CD4-positive, alpha-beta memory T cell (primary cell): ENCODE measurements around the gene PIK3R4. TPM values are rescaled to one million over a fixed set of nuclear protein-coding genes. Genes with fewer than 3 reads are reported as not detected.

Source experiments
- CTCF ChIA-PET: fragments of 350-600 bp; sonication (Branson Sonifier 250); formaldehyde crosslinking; loops from one replicate; lab custom pipeline; 2021; ENCODE audit warnings: inconsistent platforms; ENCODE audit not compliant: partially characterized antibody; lab: Charles Lee
- POLR2A ChIA-PET: fragments of 350-600 bp; sonication (Branson Sonifier 250); formaldehyde crosslinking; loops from one replicate; lab custom pipeline; 2021; ENCODE audit not compliant: partially characterized antibody; lab: Charles Lee
- DNase-seq, 5 donors: peaks; one replicate each; pipeline versions ENCODE4 v3.0.0 to v3.0.0-alpha.2; 2020 to 2022; ENCODE audit warnings: mixed read lengths in 1 of 5
- H3K27ac ChIP-seq: one replicate; pipeline ENCODE4 v1.7.0; 2013; ENCODE audit warnings: low read depth, low read length
- H3K27me3 ChIP-seq: 2 replicates; pipeline ENCODE4 v1.7.0; 2013; ENCODE audit warnings: mild to moderate bottlenecking, low read length, moderate library complexity; ENCODE audit not compliant: insufficient read depth
- H3K36me3 ChIP-seq: 2 replicates; pipeline ENCODE4 v1.7.0; 2013; ENCODE audit warnings: mild to moderate bottlenecking, low read length, moderate library complexity; ENCODE audit not compliant: insufficient read depth
- H3K4me1 ChIP-seq: 2 replicates; pipeline ENCODE4 v1.7.0; 2013; ENCODE audit warnings: mild to moderate bottlenecking, low read length, moderate library complexity; ENCODE audit not compliant: insufficient read depth
- H3K4me3 ChIP-seq, 2 donors: one replicate each; pipeline ENCODE4 v1.7.0; 2013; ENCODE audit warnings: low read length in 2 of 2, mild to moderate bottlenecking in 1 of 2
- H3K9me3 ChIP-seq, 2 donors: one replicate each; pipeline ENCODE4 v1.7.0; 2013; ENCODE audit warnings: low read length in 2 of 2, control low read depth in 1 of 2; ENCODE audit not compliant: control insufficient read depth in 1 of 2
- H3K27ac Mint-ChIP-seq, 7 donors: one replicate each; pipeline ENCODE4 v1.8.0; 2020 to 2021; ENCODE audit warnings: mixed read lengths in 7 of 7, mild to moderate bottlenecking in 6 of 7, inconsistent platforms in 3 of 7, moderate library complexity in 3 of 7
- H3K27me3 Mint-ChIP-seq, 2 donors: one replicate each; pipeline ENCODE4 v1.8.0; 2020 to 2021; ENCODE audit warnings: mixed read lengths in 2 of 2
- H3K36me3 Mint-ChIP-seq, 2 donors: one replicate each; pipeline ENCODE4 v1.8.0; 2020 to 2021; ENCODE audit warnings: mixed read lengths in 2 of 2, inconsistent platforms in 1 of 2, mild to moderate bottlenecking in 1 of 2
- H3K4me1 Mint-ChIP-seq, 4 donors: one replicate each; pipeline ENCODE4 v1.8.0; 2020 to 2021; ENCODE audit warnings: mixed read lengths in 4 of 4, mild to moderate bottlenecking in 1 of 4
- H3K4me3 Mint-ChIP-seq, 8 donors: one replicate each; pipeline ENCODE4 v1.8.0; 2020 to 2021; ENCODE audit warnings: mixed read lengths in 8 of 8, mild to moderate bottlenecking in 7 of 8, moderate library complexity in 6 of 8, inconsistent platforms in 3 of 8
- H3K9me3 Mint-ChIP-seq, 8 donors: one replicate each; pipeline ENCODE4 v1.8.0; 2020 to 2021; ENCODE audit warnings: mixed read lengths in 8 of 8, mild to moderate bottlenecking in 5 of 8, inconsistent platforms in 3 of 8, moderate library complexity in 1 of 8
- intact Hi-C: fragments of 100-400 bp; cut with micrococcal nuclease; formaldehyde crosslinking; loops from one replicate; pipeline ENCODE4 v1.15.1; 2023
- polyA plus RNA-seq, 2 donors: library from polyadenylated mRNA; unstranded; fragments of 300-500 nt; fragmentation: Illumina TruSeq; gene quantifications; one replicate each; pipeline ENCODE4 v1.2.3, GENCODE V29; 2021
- total RNA-seq, 2 experiments: library from RNA; stranded (reverse); gene quantifications; one replicate each; pipeline ENCODE4 v1.2.3, GENCODE V29; 2021

PIK3R4 gene
- total and polyA plus RNA-seq, 4 experiments from 2014 or later: 18.7 to 33.2 (median 31.0) TPM

DNA sequence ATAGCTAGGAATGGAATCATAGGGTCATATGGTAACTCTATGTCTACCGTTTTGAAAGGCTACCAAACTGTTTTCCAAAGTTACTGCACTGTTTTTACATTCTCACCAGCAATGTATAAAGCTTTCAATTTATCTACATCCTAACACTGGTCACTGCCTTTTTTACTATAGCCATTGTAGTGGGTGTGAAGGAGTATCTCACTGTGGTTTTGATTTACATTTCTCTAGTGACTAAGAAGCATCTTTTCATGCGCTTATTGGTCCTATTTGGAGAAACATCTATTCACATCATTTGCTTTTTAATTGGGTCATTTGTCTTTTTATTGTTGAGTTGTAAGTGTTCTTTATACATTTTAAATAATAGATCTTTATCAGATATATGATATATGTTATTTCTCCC, 53.3 kb downstream of the PIK3R4 start:
- H3K27ac Mint-ChIP-seq: no peak overlapping the region
- CTCF ChIA-PET: no interaction called here

DNA sequence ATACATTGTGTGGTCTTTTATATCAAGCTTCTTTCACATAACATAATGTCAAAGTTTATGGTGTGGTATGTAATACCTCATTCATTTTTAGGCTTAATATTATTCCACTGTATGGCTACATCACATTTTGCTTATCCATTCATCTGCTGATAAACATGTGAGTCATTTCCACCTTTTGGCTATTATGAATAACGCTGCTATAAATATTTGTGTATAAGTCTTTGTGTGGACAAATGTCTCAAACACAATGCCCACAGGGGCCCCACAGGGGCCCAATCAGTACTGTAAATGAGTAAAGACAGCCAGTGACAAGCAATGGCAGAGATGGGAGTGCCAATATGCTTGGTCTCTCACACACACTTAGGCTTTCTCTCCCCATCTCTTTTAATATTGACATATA, 54.2 kb downstream of the PIK3R4 start:
- no peak overlapping the region for H3K27ac ChIP-seq
- H3K27me3 ChIP-seq: no peaks in the 10 kb centered on the region
- no peaks in the 10 kb centered on the region for H3K4me1 ChIP-seq
- Mint-ChIP-seq H3K27me3 (no peaks in the 10 kb centered on the region), H3K4me3 (no peak overlapping the region), H3K27ac (no peak overlapping the region), H3K4me1 (no peaks in the 10 kb centered on the region), H3K36me3 (peaks cover 50 to 58% of the 10 kb centered on the region in 2 donors), H3K9me3 (no peaks in the 10 kb centered on the region)
- ChIA-PET CTCF (no interaction called here), POLR2A (no interaction called here)
- intact Hi-C loops: no loop called here
- H3K4me3 ChIP-seq: no peak overlapping the region
- H3K36me3 ChIP-seq: no peaks in the 10 kb centered on the region
- no peak for DNase-seq
- no peaks in the 10 kb centered on the region for H3K9me3 ChIP-seq

More for the DNA sequence above, 53.3 kb downstream of the PIK3R4 start:
- no peak overlapping the region for H3K27ac ChIP-seq
- H3K9me3 ChIP-seq: no peaks in the 10 kb centered on the region
- DNase-seq: no peak
- Mint-ChIP-seq H3K4me3 (no peak overlapping the region), H3K27me3 (no peaks in the 10 kb centered on the region), H3K36me3 (peaks cover 54 to 62% of the 10 kb centered on the region in 2 donors), H3K9me3 (no peaks in the 10 kb centered on the region), H3K4me1 (no peaks in the 10 kb centered on the region)
- H3K4me1 ChIP-seq: no peaks in the 10 kb centered on the region
- no peaks in the 10 kb centered on the region for H3K27me3 ChIP-seq
- no peak overlapping the region for H3K4me3 ChIP-seq
- POLR2A ChIA-PET: no interaction called here
- no peaks in the 10 kb centered on the region for H3K36me3 ChIP-seq
- intact Hi-C loops: no loop called here

DNA sequence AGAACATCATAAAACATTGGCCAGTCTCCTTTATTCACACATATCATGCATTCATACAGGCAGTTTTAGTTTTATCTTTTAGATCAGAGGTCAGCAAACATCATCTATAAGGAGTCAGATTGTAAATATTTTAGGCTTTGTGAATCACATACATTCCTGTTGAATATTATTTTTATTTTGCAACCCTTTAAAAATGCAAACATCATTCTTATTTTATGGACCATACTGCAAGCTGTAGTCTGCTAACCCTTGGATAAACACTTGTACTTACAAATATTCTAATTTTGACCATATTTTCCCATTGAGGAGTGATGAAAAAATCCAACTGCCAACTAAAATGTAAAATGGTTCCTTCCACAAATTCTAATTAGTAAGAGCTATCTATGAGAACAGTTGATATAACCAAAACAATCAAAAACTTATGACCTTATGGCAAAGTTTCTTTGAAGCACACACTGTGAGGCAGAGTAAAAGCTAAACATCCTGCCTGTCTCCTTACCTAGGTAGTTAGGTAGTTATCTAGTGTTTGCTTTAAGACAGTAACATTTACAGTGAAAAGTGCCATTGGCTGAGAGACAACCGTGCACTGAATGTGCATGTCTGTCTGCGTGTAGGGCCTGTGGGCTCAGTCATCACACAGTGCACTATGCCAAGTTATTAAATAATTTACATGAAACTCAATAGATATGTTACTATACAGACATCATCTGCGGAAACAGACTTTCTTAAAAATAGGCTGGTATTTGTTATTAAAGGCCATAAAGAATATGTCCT, 57.7 kb downstream of the PIK3R4 start:
- Histone ChIP-seq H3K4me3 (no peak overlapping the region), H3K27me3 (no peaks in the 10 kb centered on the region), H3K9me3 (no peaks in the 10 kb centered on the region), H3K27ac (no peak overlapping the region), H3K4me1 (no peaks in the 10 kb centered on the region), H3K36me3 (peaks cover 8% of the 10 kb centered on the region)
- H3K4me3 Mint-ChIP-seq: no peak overlapping the region
- POLR2A ChIA-PET: no interaction called here
- peaks cover 53 to 61% of the 10 kb centered on the region in 2 donors for H3K36me3 Mint-ChIP-seq
- H3K27ac Mint-ChIP-seq: no peak overlapping the region
- intact Hi-C loops: no loop called here
- no peak for DNase-seq
- no peaks in the 10 kb centered on the region for H3K9me3 Mint-ChIP-seq
- peaks cover 0 to 2% (median 0%) of the 10 kb centered on the region in 4 donors for H3K4me1 Mint-ChIP-seq
- no peaks in the 10 kb centered on the region for H3K27me3 Mint-ChIP-seq
- CTCF ChIA-PET: interaction anchor here (2.8 kb wide), 1 partner anchor 13 kb away, joined by 9 read pairs; no protein-coding TSS in a partner anchor

DNA sequence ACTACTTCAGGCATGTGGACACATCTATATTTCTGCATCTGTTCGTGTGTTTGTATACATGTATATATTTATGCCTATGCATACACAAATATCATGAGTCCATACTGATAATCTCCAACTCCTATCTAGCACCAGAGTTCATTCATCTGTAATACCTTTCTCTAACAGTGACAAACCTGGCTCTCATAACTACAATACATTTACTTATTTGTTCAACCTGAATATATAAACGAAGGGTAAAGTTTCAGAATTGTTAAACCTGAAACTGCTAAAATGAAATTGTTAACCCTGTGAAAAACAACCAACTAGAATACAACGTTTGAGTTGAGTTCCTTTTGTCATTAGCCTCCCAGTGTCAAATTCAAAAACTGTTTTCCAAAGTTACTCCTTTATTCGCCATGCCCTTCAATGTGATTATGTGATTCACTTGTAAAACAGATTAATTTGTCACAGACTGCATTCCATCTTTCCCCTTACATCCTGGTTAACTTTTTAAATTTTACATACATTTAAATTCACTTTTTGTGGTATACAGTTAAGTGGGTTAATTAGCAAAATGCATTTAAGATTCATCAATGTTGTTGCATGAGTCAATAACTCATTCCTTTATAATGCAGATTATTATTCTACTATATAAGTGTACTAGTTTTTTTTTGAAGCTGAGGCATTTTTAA, 58.5 kb downstream of the PIK3R4 start:
- H3K4me3 Mint-ChIP-seq: no peak overlapping the region
- POLR2A ChIA-PET: no interaction called here
- Histone ChIP-seq H3K27me3 (no peaks in the 10 kb centered on the region), H3K4me3 (no peak overlapping the region), H3K27ac (no peak overlapping the region), H3K4me1 (no peaks in the 10 kb centered on the region), H3K9me3 (no peaks in the 10 kb centered on the region), H3K36me3 (peaks cover 15% of the 10 kb centered on the region)
- peaks cover 0 to 2% (median 0%) of the 10 kb centered on the region in 4 donors for H3K4me1 Mint-ChIP-seq
- H3K27ac Mint-ChIP-seq: no peak overlapping the region
- no peak for DNase-seq
- no peaks in the 10 kb centered on the region for H3K9me3 Mint-ChIP-seq
- no peaks in the 10 kb centered on the region for H3K27me3 Mint-ChIP-seq
- H3K36me3 Mint-ChIP-seq: peaks cover 60 to 62% of the 10 kb centered on the region in 2 donors
- CTCF ChIA-PET: interaction anchor here (2.8 kb wide), 1 partner anchor 13 kb away, joined by 9 read pairs; no protein-coding TSS in a partner anchor
- intact Hi-C loops: no loop called here

DNA sequence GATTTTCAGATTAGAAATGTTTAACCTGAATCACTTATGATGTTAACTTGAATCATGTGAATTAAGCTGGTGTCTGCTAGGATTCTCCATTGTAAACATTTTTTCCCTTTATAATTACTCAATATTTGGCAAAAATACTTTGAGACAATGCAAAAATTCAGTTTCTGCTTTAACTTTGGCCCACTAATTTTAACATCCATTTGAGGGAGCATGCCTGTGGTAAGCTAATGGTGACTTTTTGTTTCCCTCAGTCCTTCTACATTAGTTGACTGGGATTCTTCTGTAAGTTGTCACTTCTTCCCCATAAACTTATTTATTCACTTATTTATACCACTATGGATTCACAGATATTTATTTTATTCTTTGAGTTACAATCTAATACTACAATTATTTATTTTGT, 59.3 kb downstream of the PIK3R4 start:
- H3K36me3 ChIP-seq: peaks cover 23% of the 10 kb centered on the region
- Mint-ChIP-seq H3K27me3 (no peaks in the 10 kb centered on the region), H3K27ac (no peak overlapping the region), H3K4me3 (no peak overlapping the region), H3K4me1 (peaks cover 0 to 2% (median 0%) of the 10 kb centered on the region in 4 donors), H3K36me3 (peaks cover 63 to 65% of the 10 kb centered on the region in 2 donors), H3K9me3 (no peaks in the 10 kb centered on the region)
- no peak overlapping the region for H3K27ac ChIP-seq
- no peaks in the 10 kb centered on the region for H3K9me3 ChIP-seq
- no peak overlapping the region for H3K4me3 ChIP-seq
- ChIA-PET POLR2A (no interaction called here), CTCF (no interaction called here)
- no peaks in the 10 kb centered on the region for H3K27me3 ChIP-seq
- no peak for DNase-seq
- no peaks in the 10 kb centered on the region for H3K4me1 ChIP-seq
- intact Hi-C loops: no loop called here

DNA sequence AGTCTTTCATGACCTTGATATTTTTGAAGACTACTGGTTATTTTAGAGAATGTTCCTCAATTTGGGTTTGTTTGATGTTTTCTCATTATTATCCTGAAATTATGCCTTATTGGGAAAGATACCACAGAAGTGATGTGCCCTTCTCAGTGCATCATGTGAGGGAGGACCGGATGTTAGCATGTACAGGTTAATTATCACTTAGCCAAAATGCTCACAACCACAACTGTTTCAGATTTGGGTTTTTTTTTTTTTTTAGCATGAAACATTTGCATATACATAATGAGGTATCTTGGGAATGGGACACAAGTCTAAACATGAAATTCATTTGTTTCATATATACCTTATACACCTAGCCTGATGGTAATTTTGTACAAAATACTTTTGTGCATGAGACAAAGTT, 59.8 kb downstream of the PIK3R4 start:
- no peak for DNase-seq
- intact Hi-C loops: no loop called here
- no peaks in the 10 kb centered on the region for H3K9me3 Mint-ChIP-seq
- peaks cover 64 to 66% of the 10 kb centered on the region in 2 donors for H3K36me3 Mint-ChIP-seq
- peaks cover 0 to 2% (median 0%) of the 10 kb centered on the region in 4 donors for H3K4me1 Mint-ChIP-seq
- ChIA-PET POLR2A (no interaction called here), CTCF (no interaction called here)
- H3K27ac Mint-ChIP-seq: peak overlapping the region in 1 of 7 donors; percentile 18
- peaks cover 26% of the 10 kb centered on the region for H3K36me3 ChIP-seq
- H3K27ac ChIP-seq: no peak overlapping the region
- H3K27me3 Mint-ChIP-seq: no peaks in the 10 kb centered on the region
- H3K4me3 Mint-ChIP-seq: no peak overlapping the region
- H3K27me3 ChIP-seq: no peaks in the 10 kb centered on the region
- H3K9me3 ChIP-seq: no peaks in the 10 kb centered on the region
- H3K4me1 ChIP-seq: no peaks in the 10 kb centered on the region
- no peak overlapping the region for H3K4me3 ChIP-seq

DNA sequence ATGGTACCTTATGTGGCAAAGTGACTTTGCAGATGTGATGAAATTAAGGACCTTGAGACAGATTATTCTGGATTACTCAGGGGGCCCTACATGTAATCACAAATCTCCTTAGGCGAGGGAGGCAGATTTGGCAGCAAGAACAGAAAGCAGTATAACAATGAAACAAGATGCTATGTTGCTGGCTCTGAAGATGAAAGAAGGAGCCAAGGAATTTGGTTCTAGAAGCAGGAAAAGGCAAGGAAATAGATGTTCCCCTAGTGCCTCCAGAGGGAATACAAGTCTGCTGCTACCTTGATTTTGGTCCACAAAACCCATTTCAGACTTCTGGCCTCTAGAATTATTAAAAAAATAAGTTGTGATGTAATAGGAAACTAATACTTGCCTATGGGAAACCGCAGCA, 64.5 kb downstream of the PIK3R4 start:
- Mint-ChIP-seq H3K27me3 (no peaks in the 10 kb centered on the region), H3K27ac (no peak overlapping the region), H3K4me3 (no peak overlapping the region), H3K4me1 (peaks cover 0 to 2% (median 0%) of the 10 kb centered on the region in 4 donors), H3K9me3 (no peaks in the 10 kb centered on the region), H3K36me3 (peaks cover 68 to 81% of the 10 kb centered on the region in 2 donors)
- Histone ChIP-seq H3K9me3 (no peaks in the 10 kb centered on the region), H3K4me1 (no peaks in the 10 kb centered on the region), H3K27ac (no peak overlapping the region), H3K4me3 (no peak overlapping the region), H3K27me3 (no peaks in the 10 kb centered on the region), H3K36me3 (peaks cover 49% of the 10 kb centered on the region)
- CTCF ChIA-PET: no interaction called here
- DNase-seq: no peak
- intact Hi-C loops: no loop called here
- POLR2A ChIA-PET: no interaction called here
